ENCODE results near the gene BRS3.

The BRS3 gene

GRCh38 chrX:136475236-136475635 lies 12.5 kb upstream of the BRS3 start:
- DNase-seq (ENCODE audit: low spot score in 2 of 2): no peak
- no peaks in the 10 kb centered on the region for H3K36me3 Mint-ChIP-seq
- H3K4me1 Mint-ChIP-seq: no peaks in the 10 kb centered on the region
- no peak overlapping the region for H3K4me3 Mint-ChIP-seq
- ATAC-seq: no peak
- H3K27ac Mint-ChIP-seq: no peak overlapping the region
- no peaks in the 10 kb centered on the region for H3K9me3 Mint-ChIP-seq

- no peak for ATAC-seq
- Mint-ChIP-seq H3K9me3 (no peaks in the 10 kb centered on the region), H3K4me1 (no peaks in the 10 kb centered on the region), H3K36me3 (no peaks in the 10 kb centered on the region), H3K27ac (no peak overlapping the region), H3K4me3 (no peak overlapping the region)
- no peak for DNase-seq (ENCODE audit: low spot score in 2 of 2)
Measured at GRCh38 chrX:136476501-136476900, 11.2 kb upstream of the BRS3 start.

GRCh38 chrX:136477026-136477425 lies 10.7 kb upstream of the BRS3 start:
- Mint-ChIP-seq H3K9me3 (no peaks in the 10 kb centered on the region), H3K36me3 (no peaks in the 10 kb centered on the region), H3K4me1 (no peaks in the 10 kb centered on the region), H3K27ac (no peak overlapping the region), H3K4me3 (no peak overlapping the region)
- ATAC-seq: no peak
- DNase-seq (ENCODE audit: low spot score in 2 of 2): no peak

GRCh38 chrX:136480383-136480782 lies 7.4 kb upstream of the BRS3 start:
- DNase-seq (ENCODE audit: low spot score in 2 of 2): no peak
- Mint-ChIP-seq H3K36me3 (no peaks in the 10 kb centered on the region), H3K9me3 (no peaks in the 10 kb centered on the region), H3K4me3 (no peak overlapping the region), H3K4me1 (no peaks in the 10 kb centered on the region), H3K27ac (no peak overlapping the region)
- no peak for ATAC-seq

- Mint-ChIP-seq H3K4me3 (no peak overlapping the region), H3K4me1 (no peaks in the 10 kb centered on the region), H3K36me3 (no peaks in the 10 kb centered on the region), H3K27ac (no peak overlapping the region), H3K9me3 (no peaks in the 10 kb centered on the region)
- DNase-seq (ENCODE audit: low spot score in 2 of 2) (no peak), ATAC-seq (no peak)
Measured at GRCh38 chrX:136488706-136489105, 959 bp downstream of the BRS3 start.

GRCh38 chrX:136491832-136492231 lies 4.1 kb downstream of the BRS3 start:
- DNase-seq (ENCODE audit: low spot score in 2 of 2) (no peak), ATAC-seq (no peak)
- H3K4me1 Mint-ChIP-seq: no peaks in the 10 kb centered on the region
- H3K9me3 Mint-ChIP-seq: no peaks in the 10 kb centered on the region
- no peak overlapping the region for H3K27ac Mint-ChIP-seq
- H3K4me3 Mint-ChIP-seq: no peak overlapping the region
- peaks cover 7% of the 10 kb centered on the region for H3K36me3 Mint-ChIP-seq

- H3K4me3 Mint-ChIP-seq: no peak overlapping the region
Measured at GRCh38 chrX:136493011-136493410, 5.3 kb downstream of the BRS3 start.

GRCh38 chrX:136495043-136495442 lies 7.3 kb downstream of the BRS3 start:
- H3K9me3 Mint-ChIP-seq: no peaks in the 10 kb centered on the region
- ATAC-seq (no peak), DNase-seq (ENCODE audit: low spot score in 2 of 2) (no peak)
- no peaks in the 10 kb centered on the region for H3K4me1 Mint-ChIP-seq
- no peak overlapping the region for H3K4me3 Mint-ChIP-seq
- no peak overlapping the region for H3K27ac Mint-ChIP-seq
- H3K36me3 Mint-ChIP-seq: peaks cover 12% of the 10 kb centered on the region

More at GRCh38 chrX:136493011-136493410, 5.3 kb downstream of the BRS3 start:
- no peak for DNase-seq (ENCODE audit: low spot score in 2 of 2)
- H3K4me1 Mint-ChIP-seq: no peaks in the 10 kb centered on the region
- no peak overlapping the region for H3K27ac Mint-ChIP-seq
- no peaks in the 10 kb centered on the region for H3K9me3 Mint-ChIP-seq
- no peak for ATAC-seq
- peaks cover 7% of the 10 kb centered on the region for H3K36me3 Mint-ChIP-seq

- Mint-ChIP-seq H3K4me1 (no peaks in the 10 kb centered on the region), H3K9me3 (no peaks in the 10 kb centered on the region), H3K36me3 (peaks cover 22% of the 10 kb centered on the region), H3K27ac (peak overlapping the region; percentile 72), H3K4me3 (peak overlapping the region; percentile 71)
- DNase-seq (ENCODE audit: low spot score in 2 of 2): no peak
- no peak for ATAC-seq
Measured at GRCh38 chrX:136496186-136496763, 8.5 kb downstream of the BRS3 start.

- H3K9me3 Mint-ChIP-seq: no peaks in the 10 kb centered on the region
- H3K4me3 Mint-ChIP-seq: peak overlapping the region; percentile 71
- DNase-seq (ENCODE audit: low spot score in 2 of 2): peak; percentile 66 to 88
Measured at GRCh38 chrX:136496764-136497555, 9.2 kb downstream of the BRS3 start.

GRCh38 chrX:136497556-136498052 lies 9.9 kb downstream of the BRS3 start, which contains the start of gene HTATSF1:
Gene HTATSF1 (plus strand): TSS chrX:136497592. CDS start chrX:136497685, 93 bp downstream.
- ATAC-seq (peak; percentile 14), DNase-seq (ENCODE audit: low spot score in 2 of 2) (peak in 1 of 2 donors; percentile 83)
- H3K36me3 Mint-ChIP-seq: peaks cover 27% of the 10 kb centered on the region
- no peaks in the 10 kb centered on the region for H3K9me3 Mint-ChIP-seq
- peak within 1 kb of the TSS; percentile 72 for H3K27ac Mint-ChIP-seq
- H3K4me3 Mint-ChIP-seq: peak within 1 kb of the TSS; percentile 71
- H3K4me1 Mint-ChIP-seq: no peaks in the 10 kb centered on the region

More at GRCh38 chrX:136496764-136497555, 9.2 kb downstream of the BRS3 start:
- H3K36me3 Mint-ChIP-seq: peaks cover 22% of the 10 kb centered on the region
- peak overlapping the region; percentile 72 for H3K27ac Mint-ChIP-seq
- H3K4me1 Mint-ChIP-seq: no peaks in the 10 kb centered on the region
- ATAC-seq: peak; percentile 87

- Mint-ChIP-seq H3K4me3 (no peak overlapping the region), H3K36me3 (no peaks in the 10 kb centered on the region)
Measured at GRCh38 chrX:136519069-136519468, 31.3 kb downstream of the BRS3 start.

GRCh38 chrX:136523770-136524169 lies 36.0 kb downstream of the BRS3 start:
- no peak for ATAC-seq
- Mint-ChIP-seq H3K27ac (no peak overlapping the region), H3K4me1 (no peaks in the 10 kb centered on the region)

More at GRCh38 chrX:136519069-136519468, 31.3 kb downstream of the BRS3 start:
- ATAC-seq (no peak), DNase-seq (ENCODE audit: low spot score in 2 of 2) (no peak)
- Mint-ChIP-seq H3K9me3 (no peaks in the 10 kb centered on the region), H3K4me1 (no peaks in the 10 kb centered on the region), H3K27ac (no peak overlapping the region)

GRCh38 chrX:136525738-136526606 lies 38.2 kb downstream of the BRS3 start:
- Mint-ChIP-seq H3K36me3 (no peaks in the 10 kb centered on the region), H3K4me3 (no peak overlapping the region), H3K9me3 (no peaks in the 10 kb centered on the region), H3K4me1 (no peaks in the 10 kb centered on the region), H3K27ac (no peak overlapping the region)
- ATAC-seq (no peak), DNase-seq (ENCODE audit: low spot score in 2 of 2) (no peak)

More at GRCh38 chrX:136523770-136524169, 36.0 kb downstream of the BRS3 start:
- no peak overlapping the region for H3K4me3 Mint-ChIP-seq
- DNase-seq (ENCODE audit: low spot score in 2 of 2): no peak
- no peaks in the 10 kb centered on the region for H3K9me3 Mint-ChIP-seq
- H3K36me3 Mint-ChIP-seq: no peaks in the 10 kb centered on the region

- H3K36me3 Mint-ChIP-seq: no peaks in the 10 kb centered on the region
- ATAC-seq: no peak
Measured at GRCh38 chrX:136528645-136529315, 41.0 kb downstream of the BRS3 start.

More at GRCh38 chrX:136528645-136529315, 41.0 kb downstream of the BRS3 start:
- H3K4me3 Mint-ChIP-seq: no peak overlapping the region
- no peaks in the 10 kb centered on the region for H3K4me1 Mint-ChIP-seq
- DNase-seq (ENCODE audit: low spot score in 2 of 2): no peak
- no peaks in the 10 kb centered on the region for H3K9me3 Mint-ChIP-seq
- no peak overlapping the region for H3K27ac Mint-ChIP-seq
